GM21723 (cell line): ENCODE results near the gene MDP1.
"Not testable (repeated sequence)": the region's sequence is repeated elsewhere in the genome, so short reads cannot be mapped to it uniquely, and the experiment has no call there.

Experiments used
- ATAC-seq: cut with Tn5 transposase; IDR thresholded peaks from one replicate; pipeline ENCODE4 v1.9.1; 2021; ENCODE audit warnings: mild to moderate bottlenecking, moderate library complexity; ENCODE audit not compliant: unreplicated experiment

Gene MDP1

DNA sequence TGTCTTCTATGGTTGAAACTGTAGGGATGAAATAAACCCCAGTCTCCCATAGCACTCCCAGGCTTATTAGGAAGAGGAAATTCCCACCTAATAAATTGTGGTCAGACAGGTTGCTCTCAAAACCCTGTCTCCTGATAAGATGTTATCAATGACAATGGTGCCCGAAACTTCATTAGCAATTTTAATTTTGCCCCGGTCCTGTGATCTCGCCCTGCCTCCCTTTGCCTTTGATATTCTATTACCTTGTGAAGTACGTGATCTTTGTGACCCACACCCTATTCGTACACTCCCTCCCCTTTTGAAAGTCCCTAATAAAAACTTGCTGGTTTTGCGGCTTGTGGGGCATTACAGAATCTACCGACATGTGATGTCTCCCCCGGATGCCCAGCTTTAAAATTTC is 13.3 kb downstream of the MDP1 start:
- not testable (repeated sequence) for ATAC-seq

DNA sequence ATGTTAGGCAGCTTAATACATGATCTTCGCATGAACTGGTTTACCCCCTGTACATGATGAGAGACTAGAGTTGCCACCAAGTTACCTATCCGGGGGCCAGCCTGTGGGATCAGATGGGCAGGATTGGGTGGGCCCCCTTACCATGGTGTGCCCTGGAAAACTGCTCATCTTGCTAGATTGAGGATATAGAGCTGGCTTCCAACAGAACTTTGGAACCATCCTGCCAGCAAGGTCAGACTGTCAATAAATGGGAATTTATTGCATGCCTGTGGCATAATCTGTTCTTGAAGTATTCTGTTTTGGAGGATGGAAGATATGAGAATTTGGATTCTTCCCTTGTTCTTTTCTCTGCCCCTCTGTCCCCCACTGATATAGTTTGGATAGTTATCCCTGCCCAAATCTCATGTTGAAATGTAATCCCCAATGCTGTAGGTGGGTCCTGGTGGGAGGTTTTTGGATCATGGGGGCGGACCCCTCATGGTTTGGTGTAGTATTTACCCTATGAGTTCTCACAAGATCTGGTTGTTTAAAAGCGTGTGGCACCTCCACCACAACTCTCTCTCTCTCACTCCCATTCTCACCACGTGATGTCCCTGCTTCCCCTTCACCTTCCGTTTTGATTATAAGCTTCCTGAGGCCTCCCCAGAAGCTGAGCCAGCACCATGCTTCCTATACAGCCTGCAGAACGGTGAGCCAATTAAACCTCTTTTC is 16.9 kb downstream of the MDP1 start:
- no peak for ATAC-seq

DNA sequence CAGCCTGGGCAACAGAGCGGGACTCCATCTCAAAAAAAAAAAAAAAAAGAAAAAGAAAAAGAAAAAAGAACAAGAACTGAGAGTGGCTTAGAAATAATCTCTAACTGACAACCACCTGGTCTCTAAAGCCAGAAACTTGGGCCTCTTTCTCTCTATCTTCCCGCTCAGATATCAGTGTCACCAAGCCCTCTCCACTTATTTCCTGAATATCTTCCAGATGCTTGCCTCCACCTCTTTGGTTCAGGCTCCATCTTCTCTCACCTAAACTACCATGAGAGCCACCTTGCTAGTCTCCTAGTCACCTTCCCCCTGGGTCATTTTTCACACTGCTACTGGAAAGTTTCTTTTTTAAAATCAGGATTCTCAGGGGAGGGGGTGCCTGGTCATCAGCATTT is 18.8 kb downstream of the MDP1 start:
- no peak for ATAC-seq

DNA sequence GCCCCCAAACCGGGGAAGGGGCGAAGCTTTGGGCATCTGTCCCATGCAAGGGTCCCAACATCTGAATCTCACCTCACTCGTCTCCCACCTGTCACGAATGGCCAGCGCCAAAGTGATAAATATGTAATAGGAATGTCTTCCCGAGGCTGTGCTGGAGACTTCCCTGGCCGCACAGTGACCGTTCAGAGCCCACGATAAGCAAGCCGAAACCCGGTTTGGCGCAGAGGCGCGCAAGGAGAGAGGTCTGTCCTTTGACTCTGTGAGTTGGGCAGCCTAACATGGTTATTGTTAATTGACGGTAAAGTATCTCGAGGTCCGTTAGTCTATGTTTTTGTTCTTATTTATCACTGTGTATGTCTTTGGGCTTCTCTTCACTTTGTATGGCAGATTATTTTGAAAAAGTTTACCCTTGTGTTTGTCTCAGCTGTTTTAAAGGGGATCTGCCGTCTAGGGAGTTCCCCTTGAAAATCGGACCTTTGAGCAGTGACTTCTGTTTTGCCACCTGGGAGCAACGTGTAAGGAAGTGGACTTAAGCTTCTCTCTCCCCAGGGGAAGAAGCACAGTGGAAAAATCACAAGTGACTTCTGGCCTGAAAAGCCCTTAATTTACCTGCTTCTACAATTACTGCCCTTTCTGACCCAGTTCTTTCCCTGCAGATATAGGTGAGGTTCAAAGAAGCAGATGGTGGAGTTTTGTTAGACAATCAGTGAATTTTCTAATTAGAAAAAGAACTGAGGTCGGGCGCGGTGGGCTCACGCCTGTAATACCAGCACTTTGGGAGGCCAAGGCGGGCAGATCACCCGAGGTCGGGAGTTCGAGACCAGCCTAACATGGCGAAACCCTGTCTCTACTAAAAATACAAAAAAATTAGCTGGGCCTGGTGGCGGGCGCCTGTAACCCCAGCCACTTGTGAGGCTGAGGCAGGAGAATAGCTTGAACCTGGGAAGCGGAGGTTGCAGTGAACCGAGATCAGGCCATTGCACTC is 19.5 kb downstream of the MDP1 start:
- peak; percentile 20 for ATAC-seq

DNA sequence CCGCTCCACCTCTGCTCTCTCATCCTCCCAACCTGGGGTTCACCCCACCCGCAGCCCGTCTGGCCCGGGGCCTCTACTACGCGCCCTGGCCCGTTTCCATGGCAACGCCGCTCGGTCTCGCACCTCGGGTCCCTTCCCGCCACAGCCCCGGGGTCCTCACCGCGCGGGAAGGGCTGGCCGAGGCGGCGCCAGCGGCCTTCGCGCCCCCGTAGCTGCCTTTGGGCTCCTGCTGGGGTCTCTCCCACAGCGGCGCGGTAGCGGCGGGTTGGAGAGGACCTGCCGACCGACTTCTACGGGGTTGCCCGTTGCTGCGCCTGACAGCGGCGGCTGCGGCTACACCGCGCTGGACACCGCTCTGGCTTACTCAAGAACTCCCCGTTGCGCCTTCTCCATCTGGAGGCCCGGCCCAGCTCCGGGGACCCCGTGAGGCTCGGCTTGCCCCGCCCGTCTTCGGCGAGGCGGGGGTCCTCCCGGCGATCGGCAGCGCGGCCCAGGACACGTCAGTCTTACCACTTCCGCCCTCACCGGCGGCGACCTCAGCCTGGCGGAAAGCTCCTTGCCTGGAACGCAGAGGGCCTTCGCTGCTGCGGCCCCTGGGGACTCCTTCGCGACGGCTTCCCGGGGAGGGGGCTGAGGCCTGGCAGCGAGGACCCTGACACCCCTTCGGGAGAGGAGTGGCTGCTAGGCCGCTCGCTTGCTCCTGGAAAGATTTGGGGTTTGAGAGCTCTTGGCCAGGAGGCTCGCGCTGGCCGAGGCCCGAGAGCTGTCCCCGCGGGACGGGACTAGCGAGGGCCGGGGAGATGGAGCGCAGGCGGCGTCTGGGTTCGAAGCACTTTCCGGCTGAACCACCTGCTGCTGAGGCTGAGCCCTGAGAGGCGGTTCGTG is 20.4 kb downstream of the MDP1 start, which contains the start of gene TM9SF1:
TM9SF1 (minus strand) TSS at position 256 of the 885 bp plus-strand sequence. CDS start 422 bp downstream, outside the sequence.
- ATAC-seq: peak; percentile 90

DNA sequence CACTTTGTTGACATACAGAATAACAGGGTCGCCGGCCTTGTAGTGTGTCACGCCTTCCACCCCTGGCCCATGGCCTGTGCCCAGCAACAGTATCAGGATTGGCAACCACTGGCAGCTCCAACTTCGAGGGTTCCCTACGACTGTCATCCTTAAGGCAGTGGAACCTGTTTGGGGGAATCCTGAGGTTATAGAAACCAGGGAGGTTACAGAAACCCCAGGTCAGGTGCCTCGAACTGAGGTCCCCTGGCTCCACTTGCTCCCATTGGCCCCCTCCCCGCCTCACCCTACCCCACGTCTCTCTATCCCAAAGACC is 21.0 kb downstream of the MDP1 start:
- ATAC-seq: no peak

DNA sequence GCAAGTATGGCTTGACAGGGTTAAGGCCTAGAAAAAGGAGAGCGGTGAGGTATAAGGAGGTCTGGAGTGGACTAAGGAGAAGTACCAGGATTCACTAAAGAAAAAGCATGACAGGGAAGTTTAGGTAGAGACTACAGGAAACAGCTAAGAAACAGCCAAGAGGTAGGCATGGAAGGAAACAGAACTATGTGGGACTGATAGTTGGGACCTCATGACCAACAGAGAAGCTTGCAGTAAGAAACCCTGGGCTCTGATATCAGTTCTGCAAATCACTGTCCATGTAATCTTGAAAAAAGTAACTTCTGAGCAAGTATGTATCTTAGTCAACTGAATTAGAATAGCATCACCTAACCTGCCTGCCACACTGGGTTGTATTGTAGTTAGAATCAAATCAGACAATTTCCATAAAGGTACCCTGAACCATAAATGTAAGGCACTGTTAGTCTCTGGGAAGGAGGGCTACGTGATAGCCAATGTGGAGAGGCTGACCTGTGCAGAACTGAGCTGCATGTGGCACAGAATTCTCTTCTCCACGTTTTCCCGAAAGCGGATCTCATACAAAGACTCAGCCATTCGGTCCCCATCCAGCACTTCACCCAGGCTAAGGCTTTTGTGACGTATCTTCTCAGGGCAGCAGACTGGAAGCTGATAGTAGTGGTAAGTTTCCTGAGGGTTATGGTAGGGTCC is 21.5 kb downstream of the MDP1 start:
- ATAC-seq: no peak

DNA sequence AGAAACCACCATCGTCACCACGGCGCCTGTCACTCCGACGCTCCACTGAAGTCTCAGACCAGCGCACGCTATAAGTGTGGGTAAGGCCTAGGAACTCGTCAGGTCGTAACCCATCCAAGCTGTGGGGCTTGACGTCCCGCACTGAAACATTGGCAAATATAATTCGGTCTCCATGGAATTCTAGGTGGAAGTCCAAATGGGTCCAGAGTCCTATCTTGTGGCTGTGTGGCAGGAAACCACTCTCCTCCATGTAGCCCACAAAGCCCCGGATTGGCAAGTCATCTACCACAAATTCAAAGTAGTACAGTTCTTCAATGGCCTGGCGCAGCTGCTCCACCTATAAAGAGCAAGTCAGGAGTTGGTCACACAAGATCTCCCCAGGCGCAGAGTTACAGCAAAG is 22.9 kb downstream of the MDP1 start:
- no peak for ATAC-seq

DNA sequence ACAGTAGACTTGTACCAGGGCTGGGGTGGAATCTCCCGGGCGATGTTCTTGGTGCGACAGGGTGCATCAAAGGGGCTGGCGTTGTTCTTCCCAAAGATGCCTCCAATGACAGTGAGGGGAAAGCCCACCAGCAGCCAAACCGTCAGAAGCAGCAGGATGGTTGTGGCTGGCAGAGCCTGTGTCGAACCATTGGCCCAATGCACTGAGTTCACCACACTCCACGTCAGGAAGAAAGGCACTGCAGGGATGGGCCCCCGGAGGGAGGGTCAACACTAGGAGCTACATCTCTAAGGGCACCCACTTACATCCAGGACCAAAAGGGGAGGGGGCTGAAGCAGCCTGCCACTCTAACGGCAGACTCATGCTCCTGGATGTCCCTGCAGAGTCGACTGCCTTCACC is 25.4 kb downstream of the MDP1 start:
- ATAC-seq: no peak

DNA sequence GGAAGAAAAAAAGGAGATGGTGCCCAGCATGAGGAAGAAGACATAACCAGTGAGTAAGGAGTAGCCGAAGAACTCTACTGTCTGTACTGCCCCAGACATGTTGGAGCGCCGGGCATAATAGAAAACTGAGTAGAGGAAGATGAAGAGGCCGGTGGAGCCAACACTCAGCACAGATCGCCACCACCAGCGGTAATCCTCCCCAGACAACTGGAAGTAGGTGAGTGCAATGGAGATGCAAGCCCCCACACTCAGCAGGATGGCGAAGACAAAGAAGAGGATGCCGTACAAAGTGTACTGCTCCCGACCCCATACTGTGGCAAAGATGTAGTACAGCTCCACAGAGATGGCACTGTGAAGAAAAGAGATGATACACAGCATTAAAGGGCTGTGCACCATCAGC is 26.4 kb downstream of the MDP1 start:
- ATAC-seq: no peak

DNA sequence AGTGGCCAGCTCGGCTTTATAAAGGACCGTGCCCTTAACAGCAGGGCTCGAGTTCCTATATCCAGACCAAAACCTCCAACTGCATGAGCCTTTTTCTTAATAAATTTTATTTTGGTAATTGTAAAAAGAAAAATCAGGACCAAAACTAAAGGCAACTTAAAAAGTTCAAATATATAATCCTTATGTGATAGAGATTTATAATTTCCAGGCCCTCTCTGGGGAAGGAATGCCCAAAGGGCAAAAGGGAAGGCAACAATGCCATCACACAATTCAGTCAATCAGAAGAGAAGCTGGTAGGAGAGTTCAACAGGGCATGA is 26.8 kb downstream of the MDP1 start:
- no peak for ATAC-seq

DNA sequence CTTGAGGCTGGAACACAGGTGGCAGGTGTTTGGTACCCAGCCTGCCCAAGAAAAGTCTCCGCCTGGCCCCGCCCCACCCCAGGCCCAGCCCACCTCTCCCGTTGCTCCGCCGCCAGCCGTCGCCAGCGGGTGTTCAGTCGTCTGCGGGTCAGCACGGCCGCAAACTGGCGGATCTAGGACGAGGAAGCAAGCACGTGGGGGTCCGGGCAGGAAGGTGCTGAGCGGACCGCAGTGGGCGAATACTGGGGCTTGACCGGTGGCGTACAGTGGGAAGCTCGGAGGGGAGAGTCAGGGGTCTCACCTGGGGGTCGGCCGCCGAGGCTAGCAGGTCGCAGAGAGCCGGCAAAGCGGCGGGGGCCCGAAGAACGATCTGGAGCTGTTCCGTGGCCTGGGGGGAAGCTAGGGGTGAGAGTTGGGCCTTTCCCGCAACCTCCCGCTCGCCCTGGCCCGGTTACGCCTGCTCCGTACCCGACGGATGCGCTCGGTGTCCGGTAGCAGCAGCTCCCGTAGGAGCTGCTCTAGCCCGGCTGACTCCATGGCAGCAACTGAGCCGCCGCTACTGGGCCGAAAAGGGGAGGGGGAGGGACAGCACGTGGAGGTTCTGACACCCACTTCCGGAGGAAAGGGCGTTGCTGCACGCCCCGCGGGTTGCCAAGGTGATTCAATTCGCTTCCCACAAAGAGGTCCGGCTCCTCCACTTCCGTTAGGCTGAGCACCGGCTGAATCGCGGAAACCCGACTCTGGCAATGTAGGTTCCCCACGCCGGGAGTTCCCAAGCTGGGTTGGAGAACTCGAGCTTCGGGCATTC is 27.4 kb downstream of the MDP1 start, which contains the start of gene IPO4:
IPO4 (minus strand) TSS at position 566 of the 808 bp plus-strand sequence; CDS start at position 537, 29 bp downstream.
- peak; percentile 85 for ATAC-seq

DNA sequence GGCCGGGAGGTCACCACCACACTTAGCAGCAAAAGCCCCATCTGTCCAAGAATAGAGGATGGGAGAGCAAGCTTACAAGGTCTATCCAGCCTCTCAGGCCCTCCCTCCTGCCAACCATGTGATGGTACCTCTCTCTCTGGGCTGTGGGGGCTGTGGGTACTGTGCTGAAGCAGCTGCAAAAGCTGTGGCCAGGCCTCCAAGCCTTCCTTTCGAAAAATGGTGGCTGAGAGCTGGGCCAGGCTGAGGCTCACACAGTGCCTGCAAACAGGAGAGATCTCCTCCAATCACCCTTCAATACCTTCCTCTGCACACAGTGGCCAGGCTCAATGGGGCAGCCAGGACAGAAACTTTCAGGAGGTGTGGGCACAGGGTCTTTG is 28.3 kb downstream of the MDP1 start:
- ATAC-seq: no peak

DNA sequence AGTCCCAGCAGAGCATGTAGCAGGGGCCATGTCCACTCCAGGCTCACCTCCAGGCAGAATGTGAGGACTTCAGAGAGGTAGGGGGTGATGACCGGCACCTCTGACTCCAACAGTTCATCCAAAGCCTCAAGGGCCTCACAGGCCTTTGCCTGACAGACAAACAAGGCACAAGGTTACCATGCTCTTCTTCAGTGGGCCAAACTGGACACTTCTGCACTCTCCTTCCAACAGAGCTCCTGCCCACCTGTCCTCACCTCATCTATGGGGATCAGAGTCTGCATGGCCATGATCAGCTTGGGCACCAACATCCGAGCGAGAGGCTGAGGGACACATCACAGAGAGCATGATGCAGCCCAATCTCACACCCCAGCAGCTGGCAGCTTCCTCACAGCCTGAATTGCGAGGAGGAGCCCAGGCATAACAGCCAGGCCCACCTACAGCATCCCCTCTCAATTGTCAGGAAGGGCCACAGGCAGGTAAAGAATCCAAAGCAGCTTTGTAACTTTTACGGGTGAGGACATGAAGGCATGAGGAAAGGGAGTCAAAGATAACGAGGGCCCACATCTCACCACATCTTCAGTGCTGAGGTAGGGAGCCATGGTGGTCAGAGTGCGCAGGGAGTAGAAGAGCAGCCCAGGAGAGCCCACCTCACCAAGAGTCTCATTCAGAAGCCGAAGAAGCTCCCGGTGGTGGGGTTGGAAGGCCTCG is 28.9 kb downstream of the MDP1 start:
- no peak for ATAC-seq

DNA sequence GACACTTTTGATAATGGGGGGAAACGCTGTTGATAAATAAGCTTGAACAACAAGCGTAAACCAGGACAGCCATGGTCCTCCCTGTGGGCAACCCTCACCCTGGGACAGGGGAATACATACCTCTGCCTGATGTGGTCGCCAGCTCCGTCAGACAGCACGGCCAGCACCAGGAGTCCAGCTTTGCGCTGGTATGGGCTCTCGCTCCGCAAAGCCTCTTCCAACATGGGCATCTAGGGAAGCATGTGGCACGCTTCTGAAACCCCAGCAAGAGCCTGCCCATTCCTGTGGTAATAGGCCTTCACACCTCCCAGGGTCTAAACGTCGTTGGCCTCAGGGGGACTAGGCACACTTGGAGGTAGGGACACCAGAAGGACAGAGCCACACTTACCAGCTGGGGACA is 30.1 kb downstream of the MDP1 start:
- ATAC-seq: no peak

DNA sequence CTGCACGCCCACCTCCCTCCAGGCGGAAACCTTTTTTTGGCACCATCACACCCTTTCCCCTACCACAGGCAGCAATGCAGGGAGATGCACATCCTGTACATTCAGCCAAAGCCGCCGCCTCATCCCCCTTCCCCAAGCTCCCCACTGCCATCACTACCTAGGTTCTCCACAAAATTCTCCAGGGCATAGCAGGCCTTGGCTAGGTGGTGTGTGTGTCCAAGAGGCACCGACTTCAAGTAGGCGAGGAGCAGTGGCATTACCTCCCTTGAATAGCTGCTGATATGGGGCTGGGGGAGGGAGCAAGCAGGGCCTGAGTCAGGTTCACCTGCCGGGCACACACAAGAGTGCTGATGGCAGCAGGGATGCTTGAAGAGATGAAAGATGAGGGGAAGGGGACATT is 30.8 kb downstream of the MDP1 start:
- no peak for ATAC-seq

DNA sequence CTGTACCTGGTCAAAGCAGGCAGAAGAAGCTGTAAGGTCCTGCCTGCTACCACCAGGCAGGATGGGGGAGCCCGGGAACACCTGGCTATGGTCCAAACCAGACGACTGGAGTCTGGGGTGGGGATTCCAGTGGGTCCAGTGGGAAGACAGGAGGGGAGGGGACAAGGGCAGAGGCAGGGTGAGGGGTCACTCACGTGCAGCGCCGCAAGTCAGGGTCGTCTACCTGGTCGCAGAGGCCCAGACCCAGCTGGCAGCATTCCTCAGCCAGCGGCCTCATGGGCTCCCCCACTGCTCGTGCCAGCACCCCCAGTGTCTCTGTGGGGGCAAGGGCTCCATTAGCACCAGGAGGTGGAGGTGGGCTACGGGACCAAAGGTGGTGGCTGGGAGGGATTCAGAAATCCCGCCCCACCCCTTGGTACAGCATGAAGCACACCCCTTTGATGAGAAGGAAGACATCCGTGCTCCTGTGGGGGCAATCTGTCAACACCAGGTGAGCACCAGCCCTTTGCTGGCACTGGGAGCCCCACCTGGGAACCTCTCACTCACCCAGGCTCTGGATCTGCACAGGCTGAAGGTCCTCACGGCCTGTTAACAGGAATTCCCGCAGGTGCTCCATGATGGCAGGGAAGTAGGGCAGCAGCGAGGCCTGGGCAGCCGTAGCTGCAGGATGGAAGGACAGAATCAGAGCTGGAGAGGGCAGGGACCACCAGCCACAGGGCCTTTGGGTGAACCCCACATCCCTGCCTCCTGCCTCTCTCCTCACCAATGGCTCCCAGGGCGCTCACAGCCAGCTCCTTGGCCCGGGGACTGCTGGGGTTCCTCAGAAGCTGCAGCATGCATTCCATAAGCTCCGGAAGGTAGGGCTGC is 31.5 kb downstream of the MDP1 start:
- ATAC-seq: no peak

DNA sequence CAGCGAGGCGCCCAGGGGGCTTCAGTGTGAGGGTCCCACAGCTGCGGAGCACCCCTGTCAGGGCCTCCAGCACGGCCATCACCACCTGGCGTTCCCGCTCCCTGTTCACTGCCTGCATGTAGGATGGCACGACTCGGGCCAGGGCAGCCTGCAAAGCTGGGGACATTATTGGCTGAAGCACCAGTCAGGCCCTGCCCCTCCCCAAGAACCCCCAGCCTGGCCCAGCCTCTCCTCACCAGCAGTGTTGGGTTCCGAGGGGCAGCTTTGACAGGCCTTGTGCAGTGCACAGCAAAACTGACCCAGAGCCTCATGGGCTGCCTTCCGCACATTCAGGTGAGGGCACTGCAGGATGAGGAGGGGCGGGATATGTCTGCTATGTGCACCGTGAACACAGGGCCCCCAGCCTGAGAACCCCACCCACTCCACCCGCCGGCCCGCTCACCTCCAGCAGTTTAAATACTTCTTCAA is 32.8 kb downstream of the MDP1 start:
- no peak for ATAC-seq
